ENCODE data around the gene LAYN. TPM values are rescaled to one million over a fixed set of nuclear protein-coding genes. Genes with fewer than 3 reads are reported as not detected.

LAYN gene
- total RNA-seq, 1 donor from 2014 or later: 19.3 TPM

DNA sequence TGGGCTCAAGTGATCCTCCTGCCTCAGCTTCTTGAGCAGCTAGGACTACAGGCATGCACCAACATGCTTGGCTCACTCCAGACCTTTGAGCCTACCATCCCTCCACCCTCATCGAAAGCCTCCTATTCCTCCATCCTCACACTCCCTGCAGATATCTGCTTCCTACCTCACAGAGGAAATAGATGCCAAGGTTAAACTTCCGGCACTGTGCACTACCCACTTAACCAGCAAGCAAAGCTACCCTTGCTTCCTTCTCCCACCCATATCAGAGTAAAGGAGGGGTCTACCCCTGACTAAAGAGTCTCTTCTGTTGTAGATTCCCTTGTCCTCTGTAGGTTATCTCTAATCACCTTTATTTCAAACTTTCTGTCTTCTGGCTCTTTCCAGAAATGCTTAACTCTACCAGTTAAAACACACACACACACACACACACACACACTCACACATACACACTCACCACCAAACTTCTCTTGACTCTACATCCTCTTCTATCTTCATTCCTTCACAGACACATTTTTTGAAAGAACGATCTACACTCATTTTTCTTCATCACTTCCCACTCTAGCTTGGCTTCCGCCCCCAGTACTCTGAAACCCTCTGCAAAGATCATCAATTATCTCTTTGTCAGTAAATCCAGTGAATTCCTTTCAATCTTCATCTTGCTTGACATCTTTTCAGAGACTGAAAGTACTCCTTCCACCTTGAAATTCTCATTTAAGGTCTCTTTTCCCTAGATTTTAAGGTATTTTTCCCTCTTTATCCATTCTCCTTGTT is 50.9 kb downstream of the LAYN start:
- no peak for DNase-seq (ENCODE audit: extremely low read depth, low read depth, low spot score)

DNA sequence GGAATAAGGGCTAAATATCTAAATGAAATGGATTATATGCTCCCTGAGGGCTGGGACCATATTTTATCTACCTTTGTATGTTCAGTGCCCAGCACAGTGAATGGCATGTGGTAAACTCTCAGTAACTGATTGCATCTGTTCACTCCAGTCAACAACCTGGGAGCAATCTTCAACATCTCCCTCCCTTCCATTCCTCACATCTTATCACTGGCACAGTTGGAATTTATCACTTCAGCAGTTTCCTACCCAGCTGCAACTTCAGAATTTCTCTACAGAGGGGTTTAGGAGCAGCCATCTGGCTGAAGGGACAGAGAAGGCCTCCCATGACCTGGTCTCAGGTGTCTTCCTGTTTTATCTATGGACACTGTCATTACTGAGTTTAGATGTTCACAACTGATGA is 52.0 kb downstream of the LAYN start:
- DNase-seq (ENCODE audit: extremely low read depth, low read depth, low spot score): no peak

DNA sequence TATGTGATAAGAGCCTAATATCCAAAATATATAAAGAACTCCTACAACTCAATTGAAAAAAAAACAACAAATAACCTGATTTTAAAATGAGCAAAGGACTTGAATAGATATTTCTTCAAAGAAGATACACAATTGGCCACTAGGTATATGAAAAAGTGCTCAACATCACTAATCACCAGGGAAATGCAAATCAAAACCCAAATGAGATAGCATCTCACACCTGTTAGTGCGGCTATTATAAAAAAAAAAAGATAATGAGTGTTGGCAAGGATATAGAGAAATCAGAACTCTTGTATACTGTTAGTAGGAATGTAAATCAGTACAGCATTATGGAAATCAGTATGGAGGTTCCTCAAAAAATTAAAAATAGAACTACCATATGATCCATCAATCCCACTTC is 55.8 kb downstream of the LAYN start:
- no peak for DNase-seq (ENCODE audit: extremely low read depth, low read depth, low spot score)

DNA sequence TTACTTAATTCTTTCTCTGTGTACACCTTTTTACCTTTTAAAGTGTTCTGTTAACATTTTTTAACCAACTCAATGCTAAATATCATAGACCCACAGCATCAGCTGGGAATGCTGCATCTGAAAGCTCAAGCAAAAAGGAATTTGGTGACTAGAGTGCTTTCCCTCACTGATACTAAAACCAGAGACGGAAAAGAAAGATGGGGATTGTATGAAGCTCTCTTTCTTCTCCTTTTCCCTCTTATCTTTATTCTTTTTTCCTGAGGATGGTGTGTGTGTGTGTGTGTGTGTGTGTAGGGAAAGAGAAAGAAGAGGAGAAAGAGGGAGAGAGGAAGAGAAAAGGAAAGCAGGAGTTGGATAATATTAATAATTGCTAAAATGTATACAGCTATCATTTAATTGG is 57.6 kb downstream of the LAYN start:
- DNase-seq (ENCODE audit: extremely low read depth, low read depth, low spot score): no peak

DNA sequence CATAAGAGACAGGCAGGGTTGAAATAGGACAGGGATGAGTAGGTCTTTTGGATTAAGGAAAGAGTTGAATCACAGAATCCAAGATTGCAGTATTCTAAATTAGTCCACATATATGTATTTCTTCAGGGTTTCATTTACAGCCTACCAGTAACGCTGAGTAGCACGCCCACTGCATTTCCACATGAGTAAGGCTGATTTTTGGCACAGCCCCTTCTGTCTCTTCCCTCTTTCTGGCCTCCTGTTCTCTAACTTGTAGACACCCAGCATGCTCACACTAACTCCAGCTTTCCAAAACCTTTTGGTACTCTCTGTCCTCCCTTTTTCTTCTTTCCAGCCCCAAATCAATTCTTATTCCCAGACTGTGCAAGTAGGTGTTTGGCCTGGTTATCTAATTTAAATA is 58.0 kb downstream of the LAYN start:
- DNase-seq (ENCODE audit: extremely low read depth, low read depth, low spot score): no peak

DNA sequence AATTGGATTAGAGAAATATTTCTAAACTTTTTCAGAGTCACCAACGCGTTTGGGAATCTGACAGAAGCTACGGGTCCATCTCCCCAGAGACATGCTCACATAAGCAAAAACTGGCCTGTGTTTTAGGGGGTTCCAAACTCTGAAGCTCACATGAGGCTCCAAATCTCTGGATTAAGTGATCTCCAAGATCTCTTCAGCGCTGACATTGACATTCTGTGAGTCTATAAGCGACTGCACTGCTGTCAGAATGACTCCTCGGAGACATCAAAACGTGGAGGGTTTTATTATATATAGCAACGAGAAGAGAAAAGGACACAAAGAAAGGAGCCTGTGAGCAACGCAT is 61.1 kb downstream of the LAYN start:
- no peak for DNase-seq (ENCODE audit: extremely low read depth, low read depth, low spot score)

DNA sequence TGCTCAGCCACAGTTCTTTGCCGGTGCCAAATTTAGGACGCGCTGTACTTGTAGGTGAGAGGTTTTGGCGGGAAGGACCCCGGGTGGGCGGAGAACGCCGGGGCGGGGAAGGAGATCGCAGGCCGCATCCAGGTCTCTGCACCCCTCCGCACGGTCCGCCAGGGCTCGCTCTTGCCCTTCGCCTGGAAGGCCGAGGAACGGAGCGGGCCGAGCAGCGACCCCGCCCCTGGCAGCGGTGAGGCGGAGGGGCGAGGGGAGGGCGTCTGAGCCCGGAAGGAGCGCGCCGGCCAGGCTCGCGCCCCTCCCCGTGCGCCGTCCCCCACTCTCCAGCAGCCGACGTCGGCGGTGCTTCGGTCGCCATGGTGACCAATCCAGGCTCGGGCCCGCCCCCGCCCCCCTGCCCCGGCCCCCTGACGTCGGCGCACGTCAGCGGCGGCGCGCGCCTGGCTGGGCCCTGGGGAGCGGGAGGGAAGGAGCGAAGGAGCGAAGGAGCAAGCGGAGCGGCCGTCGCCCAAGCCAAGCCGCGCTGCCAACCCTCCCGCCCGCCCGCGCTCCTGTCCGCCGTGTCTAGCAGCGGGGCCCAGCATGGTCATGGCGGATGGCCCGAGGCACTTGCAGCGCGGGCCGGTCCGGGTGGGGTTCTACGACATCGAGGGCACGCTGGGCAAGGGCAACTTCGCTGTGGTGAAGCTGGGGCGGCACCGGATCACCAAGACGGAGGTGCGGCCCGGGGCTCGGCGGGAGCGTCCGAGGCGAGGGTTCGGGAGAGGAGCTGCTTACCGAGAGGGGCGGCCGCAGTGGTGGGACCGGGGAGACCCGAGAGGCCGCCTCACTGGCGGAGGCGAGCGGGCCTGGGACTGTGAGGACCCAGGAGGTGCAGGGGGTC is 61.7 kb downstream of the LAYN start, which contains the start of gene SIK2:
TSS of gene SIK2 (plus strand) at position 471 of the 886 bp plus-strand sequence. CDS start at position 586, 115 bp downstream.
- DNase-seq (ENCODE audit: extremely low read depth, low read depth, low spot score): no peak

DNA sequence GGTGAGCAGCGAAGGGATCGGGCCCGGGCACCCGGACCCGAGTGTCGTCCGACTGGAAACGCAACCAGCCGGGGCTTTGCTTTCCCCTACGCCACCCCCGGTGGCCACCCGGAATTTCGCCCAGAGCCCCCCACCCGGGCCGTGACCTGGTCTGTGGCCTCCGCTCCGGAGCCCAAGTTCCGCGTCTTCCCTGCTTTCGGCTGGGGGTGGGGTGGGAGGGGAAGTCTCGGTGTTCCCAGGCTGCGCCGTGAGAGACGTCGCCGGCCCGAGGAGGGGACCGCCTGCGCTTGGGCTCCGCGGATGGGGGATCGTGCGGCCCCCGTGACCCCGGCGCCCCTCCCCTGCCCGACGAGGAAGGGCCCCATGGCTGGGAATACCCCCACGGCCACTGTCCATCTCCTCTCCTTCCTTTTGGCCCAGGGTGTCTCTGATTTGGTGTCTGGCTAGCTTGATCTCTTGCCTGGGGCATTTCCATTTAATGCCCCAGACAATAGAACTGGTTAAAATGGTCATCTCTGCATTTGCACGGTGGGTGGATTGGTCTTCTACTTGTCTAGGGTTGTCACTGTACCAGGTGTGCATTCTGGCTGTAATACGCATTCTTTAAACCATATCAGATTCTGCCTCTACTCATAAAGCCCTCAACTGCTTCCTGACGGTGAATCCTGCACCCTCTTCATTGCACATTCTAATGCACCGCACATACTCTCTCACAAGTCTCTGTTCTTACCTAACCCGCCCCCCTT is 62.5 kb downstream of the LAYN start:
- DNase-seq (ENCODE audit: extremely low read depth, low read depth, low spot score): no peak

DNA sequence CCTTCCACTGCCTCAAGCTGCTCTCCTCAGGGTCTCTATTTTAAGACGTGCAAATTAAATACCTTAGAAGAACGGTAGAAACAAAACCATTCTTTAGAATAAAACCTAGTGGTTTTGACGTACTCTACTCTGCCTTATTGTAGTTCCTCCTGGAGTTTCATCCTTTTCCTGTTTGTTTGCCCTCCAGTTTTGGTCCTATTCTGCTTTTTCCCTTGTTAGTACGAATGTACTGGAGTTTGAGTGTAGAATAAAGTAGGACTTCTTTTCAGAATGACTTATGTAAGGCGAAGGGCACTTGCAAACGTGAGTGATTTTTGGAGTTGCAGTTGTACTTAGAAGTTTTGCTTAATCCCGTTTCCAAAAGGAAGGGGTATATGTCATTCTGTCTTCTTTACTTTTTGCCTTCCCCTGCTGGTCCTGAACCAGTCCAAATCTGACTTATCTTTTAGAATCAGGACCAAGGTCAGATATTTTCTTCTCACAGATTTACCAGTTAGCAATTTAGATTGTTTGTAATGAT is 63.2 kb downstream of the LAYN start:
- no peak for DNase-seq (ENCODE audit: extremely low read depth, low read depth, low spot score)

DNA sequence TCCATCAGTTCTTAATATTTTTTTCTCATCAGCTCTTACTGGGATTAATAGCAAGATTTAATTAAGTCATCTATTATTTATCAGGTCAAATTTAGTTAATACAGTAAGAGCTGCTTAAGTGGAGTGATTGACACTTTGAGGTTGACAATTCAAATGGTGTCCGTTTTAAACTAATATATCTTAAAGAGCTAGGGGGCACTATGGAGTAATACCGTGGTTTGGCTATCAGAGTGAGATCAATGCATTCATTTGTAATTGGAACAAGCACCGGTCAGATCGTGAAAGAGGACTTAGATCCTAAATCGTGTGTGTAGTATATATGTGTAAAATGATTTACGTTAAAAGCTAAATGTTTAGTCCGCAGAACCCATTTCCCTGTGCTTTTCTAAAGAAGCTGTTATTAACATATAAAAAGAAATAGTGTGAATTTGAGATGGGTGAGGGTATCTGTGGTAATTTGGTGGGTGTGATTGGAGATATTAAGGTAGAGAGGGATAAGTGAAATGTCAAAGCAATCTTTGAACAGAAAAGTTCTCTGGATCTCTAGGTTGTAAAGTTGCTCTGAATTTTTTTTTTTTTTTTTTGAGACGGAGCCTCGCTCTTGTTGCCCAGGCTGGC is 64.0 kb downstream of the LAYN start:
- no peak for DNase-seq (ENCODE audit: extremely low read depth, low read depth, low spot score)

DNA sequence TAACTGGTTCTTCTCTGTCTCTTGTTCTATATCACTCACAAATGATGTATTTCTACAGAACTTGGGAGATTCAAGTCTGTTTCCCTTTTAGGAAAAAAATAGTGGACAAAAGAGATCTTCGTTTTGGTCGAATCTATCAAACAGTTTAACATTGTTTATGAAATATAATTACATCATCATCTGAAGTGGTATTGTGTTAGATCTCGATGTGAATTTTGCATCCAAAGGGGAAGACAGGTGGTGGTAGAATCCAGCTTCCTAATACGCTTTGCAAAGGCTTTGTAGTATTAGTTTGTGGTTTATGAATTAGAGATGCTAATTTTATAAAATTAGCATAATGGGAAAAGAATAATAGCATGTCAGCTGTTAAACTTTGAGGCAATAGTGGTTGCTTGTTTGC is 65.2 kb downstream of the LAYN start:
- no peak for DNase-seq (ENCODE audit: extremely low read depth, low read depth, low spot score)

DNA sequence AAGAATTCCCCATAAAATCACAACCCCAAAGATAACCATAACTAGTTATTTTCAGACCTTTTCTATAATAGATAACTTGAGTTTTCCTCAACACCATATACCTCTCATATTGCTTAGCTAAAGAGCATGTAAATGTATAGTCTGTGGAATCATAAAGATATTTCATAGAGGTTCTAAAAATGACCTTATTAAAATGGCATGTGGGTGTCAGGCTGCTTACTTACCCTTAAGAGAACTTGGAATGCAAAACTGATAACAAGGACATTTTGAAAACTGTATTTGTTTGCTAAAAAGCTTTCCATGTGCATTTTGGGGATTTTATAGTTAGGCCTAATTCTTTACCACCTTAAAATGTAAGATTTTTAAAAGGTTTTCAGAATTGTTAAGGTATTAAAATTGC is 66.5 kb downstream of the LAYN start:
- no peak for DNase-seq (ENCODE audit: extremely low read depth, low read depth, low spot score)

DNA sequence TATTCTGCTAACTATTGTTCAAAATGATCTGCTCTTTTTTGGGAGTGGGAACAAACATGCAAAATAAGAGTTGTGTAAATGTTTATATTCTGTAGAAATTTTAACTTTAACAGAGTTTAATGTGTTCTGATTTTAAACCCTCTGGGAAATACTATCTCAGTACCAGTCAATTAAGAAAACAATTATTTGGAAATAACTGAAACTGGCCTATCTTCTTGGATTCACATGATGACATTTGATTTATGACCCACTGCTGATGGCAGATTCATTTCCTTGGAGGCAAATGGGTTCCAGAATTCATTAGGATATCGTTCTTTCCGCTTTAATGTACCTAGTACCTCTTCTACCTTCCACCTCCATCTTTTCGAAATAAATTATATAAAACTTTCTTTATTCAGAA is 67.2 kb downstream of the LAYN start:
- no peak for DNase-seq (ENCODE audit: extremely low read depth, low read depth, low spot score)

Other genes starting within 250 kb of the LAYN start
- gene POU2AF3, start 242.2 kb upstream of the LAYN start, total RNA-seq: not detected in 2 replicates
- gene POU2AF1, start 161.4 kb upstream of the LAYN start, total RNA-seq: not detected in 2 replicates
- gene BTG4, start 28.3 kb upstream of the LAYN start, total RNA-seq: not detected in 2 replicates
- not detected in 2 replicates for gene HOATZ, start 25.9 kb upstream of the LAYN start, total RNA-seq
- 12.2 and 13.8 TPM in 2 replicates for gene SIK2, start 61.7 kb downstream of the LAYN start, total RNA-seq
- gene PPP2R1B, start 225.7 kb downstream of the LAYN start, total RNA-seq: 30.1 and 33.4 TPM in 2 replicates